Stimulated activated effector memory CD8-positive, alpha-beta T cell treated with anti-CD3 and anti-CD28 coated beads, Interleukin-12 subunit alpha, Interleukin-12 subunit beta, amount 100 ng/mL, for 72 hours (primary cell): ENCODE measurements around the gene PDE8B.

Experiments
- ATAC-seq: fragments of 150-1000 bp; cut with Tn5 transposase; 2 replicates; pipeline ENCODE4 v1.10.0; 2021
- DNase-seq, 2 donors: peaks; one replicate each; pipeline ENCODE4 v3.0.0; 2021 to 2022; ENCODE audit warnings: low spot score in 2 of 2
- H3K27ac Mint-ChIP-seq: one replicate; pipeline ENCODE4 v1.8.0; 2022; ENCODE audit warnings: mild to moderate bottlenecking, mixed read lengths
- H3K36me3 Mint-ChIP-seq: one replicate; pipeline ENCODE4 v1.8.0; 2022; ENCODE audit warnings: mild to moderate bottlenecking, mixed read lengths
- H3K4me1 Mint-ChIP-seq: one replicate; pipeline ENCODE4 v1.8.0; 2022; ENCODE audit warnings: mixed read lengths
- H3K4me3 Mint-ChIP-seq: one replicate; pipeline ENCODE4 v1.8.0; 2022; ENCODE audit warnings: mild to moderate bottlenecking, mixed read lengths
- H3K9me3 Mint-ChIP-seq: one replicate; pipeline ENCODE4 v1.8.0; 2022; ENCODE audit warnings: mixed read lengths

The PDE8B gene

GRCh38 chr5:77211691-77212047 is 1.2 kb downstream of the PDE8B start:
- Mint-ChIP-seq H3K9me3 (no peaks in the 10 kb centered on the region), H3K4me1 (peaks cover 15% of the 10 kb centered on the region), H3K27ac (no peak overlapping the region), H3K4me3 (peak overlapping the region; percentile 6), H3K36me3 (no peaks in the 10 kb centered on the region)
- no peak for DNase-seq
- ATAC-seq: no peak

- Mint-ChIP-seq H3K36me3 (no peaks in the 10 kb centered on the region), H3K9me3 (no peaks in the 10 kb centered on the region), H3K27ac (no peak overlapping the region), H3K4me1 (peaks cover 15% of the 10 kb centered on the region), H3K4me3 (no peak overlapping the region)
- ATAC-seq (no peak), DNase-seq (no peak)
Observed at GRCh38 chr5:77213601-77214000, 3.1 kb downstream of the PDE8B start.

GRCh38 chr5:77214151-77214550 is 3.7 kb downstream of the PDE8B start:
- Mint-ChIP-seq H3K4me3 (no peak overlapping the region), H3K27ac (no peak overlapping the region), H3K36me3 (no peaks in the 10 kb centered on the region), H3K9me3 (no peaks in the 10 kb centered on the region), H3K4me1 (peaks cover 15% of the 10 kb centered on the region)
- DNase-seq (no peak), ATAC-seq (no peak)

- Mint-ChIP-seq H3K27ac (no peak overlapping the region), H3K4me1 (no peaks in the 10 kb centered on the region), H3K36me3 (no peaks in the 10 kb centered on the region), H3K4me3 (no peak overlapping the region), H3K9me3 (no peaks in the 10 kb centered on the region)
- no peak for DNase-seq
- no peak for ATAC-seq
Observed at GRCh38 chr5:77218263-77218662, 7.8 kb downstream of the PDE8B start.

GRCh38 chr5:77221115-77221514 is 10.6 kb downstream of the PDE8B start:
- Mint-ChIP-seq H3K36me3 (no peaks in the 10 kb centered on the region), H3K4me1 (no peaks in the 10 kb centered on the region), H3K27ac (no peak overlapping the region), H3K9me3 (no peaks in the 10 kb centered on the region), H3K4me3 (no peak overlapping the region)
- ATAC-seq: no peak
- no peak for DNase-seq

DNA sequence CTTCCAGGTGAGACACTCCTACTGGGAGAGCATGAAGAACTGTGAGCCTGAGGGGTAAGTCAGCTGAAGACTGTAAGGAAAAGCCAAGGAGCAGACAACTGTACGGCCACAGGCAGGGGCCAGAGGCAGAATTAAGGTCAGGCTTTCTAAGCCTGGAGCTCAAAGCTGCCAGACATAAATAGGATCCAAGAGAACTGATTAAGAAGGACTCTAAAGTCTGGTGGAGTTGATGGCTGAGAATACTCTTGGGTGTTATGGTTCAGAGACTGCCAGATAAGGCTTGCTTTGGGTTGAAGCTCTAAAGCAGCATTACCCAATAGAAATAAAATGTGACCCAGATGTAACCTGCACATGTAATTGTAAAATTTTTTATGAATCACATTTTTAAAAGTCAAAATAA is 12.2 kb downstream of the PDE8B start:
- no peak for ATAC-seq
- Mint-ChIP-seq H3K36me3 (no peaks in the 10 kb centered on the region), H3K27ac (no peak overlapping the region), H3K4me1 (no peaks in the 10 kb centered on the region), H3K4me3 (no peak overlapping the region), H3K9me3 (no peaks in the 10 kb centered on the region)
- DNase-seq: no peak

DNA sequence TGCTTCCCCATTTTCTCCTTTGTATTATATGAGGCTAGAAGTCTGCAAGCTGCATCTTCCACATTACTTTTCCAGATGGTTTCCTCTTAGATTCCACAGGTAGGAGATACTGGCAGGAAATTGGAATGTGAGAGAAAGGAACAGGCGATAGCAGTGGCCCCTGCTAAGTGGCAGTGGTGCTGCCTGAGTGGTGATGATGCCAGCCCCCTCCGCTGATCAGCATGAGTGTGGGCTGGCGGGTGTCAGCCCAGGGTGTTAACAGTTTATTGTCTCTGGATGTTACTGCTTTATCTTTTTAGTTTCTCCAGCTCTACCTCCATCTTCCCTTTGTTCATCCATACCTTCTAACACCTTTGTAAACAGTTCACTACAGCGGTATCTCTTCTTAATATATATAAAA is 13.2 kb downstream of the PDE8B start:
- H3K36me3 Mint-ChIP-seq: no peaks in the 10 kb centered on the region
- no peaks in the 10 kb centered on the region for H3K4me1 Mint-ChIP-seq
- no peak for ATAC-seq

DNA sequence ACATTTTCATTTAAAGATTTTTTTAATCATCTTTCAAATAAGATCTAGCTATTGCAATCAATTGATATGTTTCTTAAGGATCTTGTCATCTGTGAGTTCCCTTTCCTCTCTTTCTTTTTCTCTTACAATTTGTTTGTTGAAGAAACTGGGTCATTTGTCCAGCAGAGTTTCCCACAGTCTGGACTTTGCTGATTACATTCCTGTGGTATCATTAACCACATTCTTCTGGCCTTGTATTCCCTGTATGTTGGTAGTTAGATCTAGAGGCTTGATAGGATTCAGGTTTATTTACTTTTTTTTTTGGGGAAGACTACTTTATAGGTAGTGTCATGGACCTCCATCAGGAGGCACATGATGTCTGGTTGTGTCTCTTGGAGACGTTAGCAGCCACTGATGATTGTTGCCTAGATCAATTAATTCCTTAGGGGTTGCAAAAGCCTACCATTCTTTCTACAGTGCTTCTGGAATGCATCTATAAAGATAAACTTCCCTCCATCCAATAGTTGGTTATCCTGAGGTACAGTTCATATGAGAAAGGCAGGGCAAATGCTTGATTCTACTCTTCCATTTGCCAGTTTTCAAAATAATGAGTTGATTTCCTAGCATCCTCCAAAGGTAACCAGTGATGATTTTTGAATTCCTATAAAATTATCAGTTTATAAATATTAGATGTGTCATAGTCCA is 14.3 kb downstream of the PDE8B start:
- no peak overlapping the region for H3K4me3 Mint-ChIP-seq
- H3K9me3 Mint-ChIP-seq: peaks cover 2% of the 10 kb centered on the region
- no peak overlapping the region for H3K27ac Mint-ChIP-seq
- no peaks in the 10 kb centered on the region for H3K4me1 Mint-ChIP-seq
- ATAC-seq (no peak), DNase-seq (no peak)
- no peaks in the 10 kb centered on the region for H3K36me3 Mint-ChIP-seq

More for the DNA sequence above, 13.2 kb downstream of the PDE8B start:
- Mint-ChIP-seq H3K9me3 (no peaks in the 10 kb centered on the region), H3K4me3 (no peak overlapping the region), H3K27ac (no peak overlapping the region)
- no peak for DNase-seq

- no peaks in the 10 kb centered on the region for H3K36me3 Mint-ChIP-seq
- H3K9me3 Mint-ChIP-seq: peaks cover 5% of the 10 kb centered on the region
- H3K4me1 Mint-ChIP-seq: no peaks in the 10 kb centered on the region
- no peak overlapping the region for H3K27ac Mint-ChIP-seq
- H3K4me3 Mint-ChIP-seq: no peak overlapping the region
- DNase-seq (no peak), ATAC-seq (no peak)
Observed at GRCh38 chr5:77225531-77225930, 15.1 kb downstream of the PDE8B start.

GRCh38 chr5:77229887-77230286 is 19.4 kb downstream of the PDE8B start:
- Mint-ChIP-seq H3K27ac (no peak overlapping the region), H3K9me3 (peaks cover 5% of the 10 kb centered on the region), H3K36me3 (no peaks in the 10 kb centered on the region), H3K4me1 (no peaks in the 10 kb centered on the region), H3K4me3 (no peak overlapping the region)
- DNase-seq (no peak), ATAC-seq (no peak)

- Mint-ChIP-seq H3K36me3 (no peaks in the 10 kb centered on the region), H3K9me3 (peaks cover 5% of the 10 kb centered on the region), H3K4me1 (no peaks in the 10 kb centered on the region), H3K27ac (no peak overlapping the region), H3K4me3 (no peak overlapping the region)
- no peak for ATAC-seq
- DNase-seq: no peak
Observed at GRCh38 chr5:77230727-77231470, 20.4 kb downstream of the PDE8B start.

GRCh38 chr5:77231471-77232138 is 21.1 kb downstream of the PDE8B start:
- ATAC-seq (no peak), DNase-seq (no peak)
- Mint-ChIP-seq H3K27ac (no peak overlapping the region), H3K4me3 (no peak overlapping the region), H3K36me3 (no peaks in the 10 kb centered on the region), H3K4me1 (no peaks in the 10 kb centered on the region), H3K9me3 (peaks cover 5% of the 10 kb centered on the region)

DNA sequence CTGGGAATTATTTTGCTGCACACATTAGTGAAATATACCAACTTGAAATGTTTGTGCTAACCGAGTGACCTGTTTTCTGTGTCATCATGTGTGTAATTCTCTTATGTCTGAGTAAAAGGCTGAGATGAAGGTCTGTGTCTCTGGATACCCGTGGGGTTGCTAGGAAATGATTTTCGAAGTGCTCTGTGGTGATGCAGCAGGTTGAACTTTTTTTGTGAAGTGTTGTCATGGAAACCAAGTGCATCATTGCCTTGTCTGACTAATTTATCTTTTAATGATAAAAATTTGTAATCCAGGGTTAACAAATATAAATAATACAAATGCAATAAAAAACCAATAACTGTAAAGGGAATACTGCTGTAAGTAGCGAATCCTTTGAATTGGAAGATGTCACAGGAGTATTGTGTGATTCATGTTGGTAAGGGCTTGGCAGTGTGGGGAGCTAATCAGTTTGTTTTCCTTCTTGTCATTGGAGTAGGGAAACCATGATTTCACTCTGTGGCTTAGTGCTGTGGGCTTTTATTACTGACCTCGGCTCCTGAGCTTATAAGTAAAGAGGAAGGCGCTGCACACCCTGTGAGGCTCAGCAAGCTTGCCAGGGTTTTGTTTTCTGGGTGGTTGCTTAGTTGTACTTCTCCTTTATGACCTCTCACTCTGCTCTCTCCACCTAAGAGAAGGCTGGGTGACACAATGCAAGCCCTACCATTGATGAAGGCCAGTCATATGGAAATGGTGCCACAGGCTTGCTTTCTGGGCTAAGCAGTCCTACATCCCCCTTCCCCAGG is 22.3 kb downstream of the PDE8B start:
- ATAC-seq: no peak
- H3K4me1 Mint-ChIP-seq: no peaks in the 10 kb centered on the region
- H3K36me3 Mint-ChIP-seq: no peaks in the 10 kb centered on the region
- H3K4me3 Mint-ChIP-seq: no peak overlapping the region
- H3K27ac Mint-ChIP-seq: no peak overlapping the region
- DNase-seq: no peak
- peaks cover 5% of the 10 kb centered on the region for H3K9me3 Mint-ChIP-seq

DNA sequence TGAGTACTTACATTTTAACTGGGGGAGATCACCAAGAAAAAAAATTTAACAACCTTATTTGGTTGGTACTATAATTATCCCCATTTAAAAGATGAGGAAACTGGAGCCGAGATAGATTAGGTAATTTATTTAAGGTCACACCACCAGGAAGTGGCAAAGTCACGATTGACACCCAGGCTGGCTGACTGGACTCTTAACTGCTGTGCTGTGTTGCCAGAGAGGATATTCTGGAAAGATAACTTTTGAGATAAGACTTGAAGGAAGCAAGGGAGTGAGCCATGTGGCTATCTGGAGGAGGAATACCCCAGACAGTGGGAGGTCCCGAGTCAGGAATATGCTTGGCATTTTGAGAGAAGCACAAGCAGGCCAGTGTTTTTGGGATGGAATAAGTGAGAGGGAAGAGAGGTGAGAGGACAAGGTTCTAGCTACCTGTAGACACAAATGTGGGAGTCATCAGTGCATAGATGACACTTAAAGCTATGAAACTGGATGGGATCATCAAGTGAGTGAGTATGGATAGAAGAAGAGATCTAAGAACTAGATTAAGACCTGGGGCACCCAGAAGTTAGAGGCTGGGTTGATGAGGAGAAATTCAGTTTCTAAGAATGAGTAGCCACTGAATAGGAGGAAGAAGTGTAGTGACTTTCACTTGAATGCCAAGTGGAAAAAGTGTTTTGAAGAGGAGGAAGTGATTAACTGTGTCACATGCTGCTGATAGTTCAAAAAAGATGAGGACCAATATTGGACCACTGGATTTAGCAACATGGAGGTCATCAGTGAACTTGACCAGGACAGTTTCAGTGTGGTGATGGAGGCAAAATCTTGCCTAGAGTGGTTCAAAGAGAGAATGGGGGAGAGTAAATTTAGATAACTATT is 25.6 kb downstream of the PDE8B start:
- Mint-ChIP-seq H3K4me1 (no peaks in the 10 kb centered on the region), H3K9me3 (no peaks in the 10 kb centered on the region), H3K27ac (no peak overlapping the region), H3K36me3 (no peaks in the 10 kb centered on the region), H3K4me3 (no peak overlapping the region)
- DNase-seq (no peak), ATAC-seq (no peak)
